Sigmoid colon (tissue), 7 donors: Measurements from ENCODE around the gene TPCN2. TPM values are rescaled to one million over a fixed set of nuclear protein-coding genes. Genes with fewer than 3 reads are reported as not detected.

Experiments used
- DNase-seq: peaks from one replicate; pipeline ENCODE4 v3.0.0-alpha.2; 2019
- H3K27ac ChIP-seq, 4 donors: fragments of 200-600 bp; sonication (generic); one replicate each; pipeline ENCODE4 v1.5.1; 2016 to 2019; ENCODE audit warnings: mild to moderate bottlenecking in 1 of 4
- H3K27me3 ChIP-seq, 3 donors: fragments of 200-600 bp; sonication (generic); one replicate each; pipeline ENCODE4 v1.5.1; 2019; ENCODE audit warnings: mild to moderate bottlenecking in 1 of 3
- H3K36me3 ChIP-seq, 4 donors: fragments of 200-600 bp; sonication (generic); one replicate each; pipeline ENCODE4 v1.5.1; 2016 to 2019
- H3K4me1 ChIP-seq, 4 donors: fragments of 200-600 bp; sonication (generic); one replicate each; pipeline ENCODE4 v1.5.1; 2017 to 2019
- H3K4me3 ChIP-seq, 4 donors: fragments of 200-600 bp; sonication (generic); one replicate each; pipeline ENCODE4 v1.5.1; 2017 to 2019; ENCODE audit warnings: mild to moderate bottlenecking in 2 of 4, moderate library complexity in 1 of 4
- H3K9me3 ChIP-seq, 4 donors: fragments of 200-600 bp in 3 of 4; sonication (generic) in 3 of 4; one replicate each; pipeline versions ENCODE4 v1.5.1 to v1.6.1; 2013 to 2019
- CTCF ChIP-seq, 4 experiments: fragments of 450-650 bp in 3 of 4; fragments of 200-600 bp in 1 of 4; IDR thresholded peaks; one replicate each; pipeline ENCODE4 v1.5.1; 2016 to 2019; ENCODE audit warnings: antibody characterized with exemption in 4 of 4, mild to moderate bottlenecking in 3 of 4, moderate library complexity in 2 of 4
- EP300 ChIP-seq, 4 donors: sonication (generic); formaldehyde crosslinking; IDR thresholded peaks; one replicate each; pipeline ENCODE4 v1.6.1; 2017; ENCODE audit warnings: antibody characterized with exemption in 4 of 4
- POLR2A ChIP-seq, 2 donors: fragments of 450-650 bp; IDR thresholded peaks; one replicate each; pipeline ENCODE4 v1.6.1; 2016; ENCODE audit warnings: antibody characterized with exemption in 2 of 2, mild to moderate bottlenecking in 2 of 2, moderate library complexity in 2 of 2
- POLR2AphosphoS5 ChIP-seq, 4 donors: sonication (generic); formaldehyde crosslinking; IDR thresholded peaks; one replicate each; pipeline ENCODE4 v1.6.1; 2017; ENCODE audit warnings: antibody characterized with exemption in 4 of 4
- WGBS, 2 donors: extraction: QIAGEN DNeasy Blood & Tissue Kit; methylation state at CpG; one replicate each; pipeline ENCODE4 v1.1.7; 2013; 5-methylcytosine and 5-hydroxymethylcytosine counted together
- intact Hi-C: fragments of 100-400 bp; cut with DNase I; formaldehyde crosslinking; loops from one replicate; pipeline ENCODE4 v1.15.1; 2023
- polyA plus RNA-seq, 3 donors: library from polyadenylated mRNA; stranded (reverse); fragments of 200-250 nt; gene quantifications; one replicate each; pipeline ENCODE4 v1.2.3, GENCODE V29; 2013
- small RNA-seq, 3 donors: library from RNA; depleted of rRNA; stranded (forward); fragments of <200 nt; gene quantifications; one replicate each; pipeline ENCODE3, GENCODE V24; 2016
- total RNA-seq, 4 donors: library from RNA; depleted of rRNA; stranded (reverse); fragments of >200 nt; gene quantifications; one replicate each; pipeline ENCODE4 v1.1.0, GENCODE V29; 2016
- donor health status: healthy with polysubstance abuse.
- donor health status: Bipolar disorder and iron deficiency.
- donor health status: healthy.

The TPCN2 gene
- total and polyA plus RNA-seq, 7 donors, result 1.6 to 43.5 (median 17.5) TPM

DNA sequence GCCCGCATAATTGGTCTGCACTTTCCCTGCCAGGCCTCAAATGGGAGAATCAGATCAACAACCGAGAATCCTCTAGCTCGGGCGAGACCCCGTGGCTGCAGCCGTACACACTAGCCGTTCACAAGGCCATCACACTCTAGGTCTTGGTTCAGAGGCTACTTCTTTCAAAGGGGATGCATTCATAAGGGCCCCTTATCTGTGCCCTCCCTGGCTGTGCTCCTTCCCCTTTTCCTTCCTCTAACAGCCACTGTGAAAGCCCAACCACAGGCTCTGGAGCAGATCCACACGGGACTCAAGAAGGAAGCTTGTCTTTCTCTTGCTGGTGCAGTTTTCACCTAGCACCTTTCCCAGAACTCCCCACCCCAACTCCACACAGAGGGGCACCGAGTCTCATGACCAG, 131.5 kb downstream of the TPCN2 start:
- Histone ChIP-seq H3K4me1 (no peaks in the 10 kb centered on the region), H3K27ac (no peak overlapping the region), H3K27me3 (no peaks in the 10 kb centered on the region), H3K9me3 (peaks cover 0 to 5% (median 1%) of the 10 kb centered on the region in 4 donors), H3K36me3 (no peaks in the 10 kb centered on the region), H3K4me3 (no peak overlapping the region)
- TF ChIP-seq POLR2AphosphoS5 (IDR thresholded peaks at IDR 0.05), result no peak
- no peak for TF ChIP-seq EP300 (IDR thresholded peaks at IDR 0.05)
- TF ChIP-seq POLR2A (IDR thresholded peaks at IDR 0.05), result no peak
- no peak for TF ChIP-seq CTCF (IDR thresholded peaks at IDR 0.05)
- no peak for DNase-seq
- 76 to 91% methylated on average over 9 of the region's 9 CpGs for WGBS, 2 donors
- intact Hi-C loops, result no loop called here

DNA sequence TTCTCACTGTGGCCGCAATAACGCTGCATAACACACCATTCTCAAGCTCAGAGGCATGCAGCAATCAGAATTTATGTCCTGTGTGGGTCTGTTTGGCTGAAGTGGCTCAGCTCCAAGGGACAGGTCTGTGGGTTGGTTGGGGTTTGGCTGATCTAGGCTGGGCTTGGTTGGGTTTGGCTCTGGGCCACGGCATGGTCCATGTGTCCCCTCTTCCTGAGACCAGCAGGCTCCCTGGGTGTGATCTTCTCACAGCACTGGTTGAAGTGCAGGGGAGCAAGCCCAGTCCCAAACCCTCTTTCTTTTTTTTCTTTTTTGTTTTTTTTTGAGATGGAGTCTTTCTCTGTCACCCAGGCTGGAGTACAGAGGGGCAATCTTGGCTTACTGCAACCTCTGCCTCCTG, 132.0 kb downstream of the TPCN2 start:
- 96 to 97% methylated on average over 3 of the region's 3 CpGs for WGBS, 2 donors
- no peaks in the 10 kb centered on the region for H3K4me1 ChIP-seq

GRCh38 chr11:69183613-69184012, 134.9 kb downstream of the TPCN2 start:
- Histone ChIP-seq H3K36me3 (no peaks in the 10 kb centered on the region), H3K27me3 (no peaks in the 10 kb centered on the region), H3K27ac (no peak overlapping the region), H3K4me1 (no peaks in the 10 kb centered on the region), H3K9me3 (peaks cover 0 to 6% (median 2%) of the 10 kb centered on the region in 4 donors), H3K4me3 (no peak overlapping the region)
- no peak for DNase-seq
- intact Hi-C loops, result no loop called here
- WGBS, 2 donors, result 22 to 58% methylated on average over 8 of the region's 8 CpGs
- TF ChIP-seq POLR2A (IDR thresholded peaks at IDR 0.05), result no peak
- no peak for TF ChIP-seq POLR2AphosphoS5 (IDR thresholded peaks at IDR 0.05)
- no peak for TF ChIP-seq CTCF (IDR thresholded peaks at IDR 0.05)
- no peak for TF ChIP-seq EP300 (IDR thresholded peaks at IDR 0.05)

More for the DNA sequence above, 132.0 kb downstream of the TPCN2 start:
- no peaks in the 10 kb centered on the region for H3K27me3 ChIP-seq
- no peak for DNase-seq
- no peak overlapping the region for H3K4me3 ChIP-seq
- intact Hi-C loops, result no loop called here
- no peak overlapping the region for H3K27ac ChIP-seq
- TF ChIP-seq POLR2A (IDR thresholded peaks at IDR 0.05), result no peak
- TF ChIP-seq EP300 (IDR thresholded peaks at IDR 0.05), result no peak
- TF ChIP-seq POLR2AphosphoS5 (IDR thresholded peaks at IDR 0.05), result no peak
- no peak for TF ChIP-seq CTCF (IDR thresholded peaks at IDR 0.05)
- H3K9me3 ChIP-seq, result peaks cover 0 to 2% (median 0%) of the 10 kb centered on the region in 4 donors
- no peaks in the 10 kb centered on the region for H3K36me3 ChIP-seq

Small RNA genes within 50 kb of the gene (small RNA-seq; reads per million reads assigned to genes)
- 0 reads per million in 3 donors for gene MIR3164

Other genes starting within 250 kb of the TPCN2 start
- gene CPT1A, start 207.0 kb upstream of the TPCN2 start, total RNA-seq, result 10 to 100 TPM; 31.6 to 87.8 (median 50.4) TPM
- gene CPT1A, start 207.0 kb upstream of the TPCN2 start, polyA plus RNA-seq, result 10 to 100 TPM; 12.0 to 56.5 (median 22.0) TPM
- 10 to 100 TPM; 53.7 to 99.1 (median 67.5) TPM for gene MRPL21, start 145.1 kb upstream of the TPCN2 start, total RNA-seq
- gene MRPL21, start 145.1 kb upstream of the TPCN2 start, polyA plus RNA-seq, result 100 to 1,000 TPM; 107 to 134 (median 124) TPM
- 10 to 100 TPM; 12.2 to 41.3 (median 30.4) TPM for gene IGHMBP2, start 145.0 kb upstream of the TPCN2 start, total RNA-seq
- 10 to 100 TPM in 1 of 3 donors, 1 to 10 TPM in 2; 5.4 to 15.7 (median 8.1) TPM for gene IGHMBP2, start 145.0 kb upstream of the TPCN2 start, polyA plus RNA-seq
- 1 to 10 TPM in 3 of 4 donors, not detected in 1; 1.9 to 2.2 (median 2.1) TPM for gene MRGPRD, start 67.9 kb upstream of the TPCN2 start, total RNA-seq
- gene MRGPRD, start 67.9 kb upstream of the TPCN2 start, polyA plus RNA-seq, result not detected
- gene MRGPRF, start 35.7 kb upstream of the TPCN2 start, total RNA-seq, result 100 to 1,000 TPM; 118 to 263 (median 138) TPM
- 10 to 100 TPM in 1 of 3 donors, 1 to 10 TPM in 2; 1.8 to 18.7 (median 4.2) TPM for gene MRGPRF, start 35.7 kb upstream of the TPCN2 start, polyA plus RNA-seq
- gene SMIM38, start 107.0 kb downstream of the TPCN2 start, total RNA-seq, result 1 to 10 TPM; 1.1 to 5.4 (median 2.8) TPM
- gene SMIM38, start 107.0 kb downstream of the TPCN2 start, polyA plus RNA-seq, result under 1 TPM in 1 of 3 donors, not detected in 2; 0.19 TPM
- gene MYEOV, start 245.2 kb downstream of the TPCN2 start, total RNA-seq, result not detected
- 10 to 100 TPM in 2 of 3 donors, 1 to 10 TPM in 1; 1.2 to 11.1 (median 10.1) TPM for gene MYEOV, start 245.2 kb downstream of the TPCN2 start, polyA plus RNA-seq